A549 (cell line): Measurements from ENCODE around the gene PSMB7. TPM values are rescaled to one million over a fixed set of nuclear protein-coding genes. Genes with fewer than 3 reads are reported as not detected.
A peak's percentile ranks its signal among the peaks of the same experiment; 100 is the strongest.

ENCODE experiments used
- ATAC-seq, 2 experiments: fragments of 200-7000 bp in 1 of 2; fragments of >200 bp in 1 of 2; cut with Nextera tagmentation in 1 of 2; cut with Tn5 transposase in 1 of 2; 3 replicates each; pipeline versions ENCODE4 v1.8.0 to v1.9.1; 2018 to 2020; ENCODE audit warnings: mild to moderate bottlenecking in 1 of 2, moderate library complexity in 1 of 2
- CTCF ChIA-PET: fragments of 300-600 bp; sonication (Branson Sonifier 250); formaldehyde crosslinking; extraction: SDS; loops from one replicate; lab custom pipeline; 2021; ENCODE audit warnings: antibody characterized with exemption, inconsistent platforms; lab: Yijun Ruan, JAX
- POLR2A ChIA-PET: fragments of 350-600 bp; formaldehyde crosslinking; extraction: SDS; loops from one replicate; lab custom pipeline; 2021; ENCODE audit warnings: antibody characterized with exemption, inconsistent platforms; lab: Yijun Ruan, JAX
- DNase-seq, 2 experiments: peaks; one replicate each; pipeline versions ENCODE4 v3.0.0 to v3.0.0-alpha.2; 2011 to 2016; ENCODE audit warnings: low read depth in 1 of 2, low spot score in 1 of 2
- FAIRE-seq: peaks from 2 replicates; lab custom pipeline; 2011; peaks lifted over from hg19 to GRCh38; lab: Jason Lieb, UNC
- H3K27ac ChIP-seq, 2 experiments: fragments of >200 bp; sonication (Bioruptor Twin); formaldehyde crosslinking; 3 replicates each; pipeline ENCODE4 v1.5.1; 2016 to 2017
- H3K4me1 ChIP-seq: fragments of >200 bp; sonication (Bioruptor Twin); formaldehyde crosslinking; 3 replicates; pipeline ENCODE4 v1.6.1; 2016
- H3K4me2 ChIP-seq: fragments of >200 bp; sonication (Bioruptor Twin); formaldehyde crosslinking; 3 replicates; pipeline ENCODE4 v1.6.1; 2016
- H3K4me3 ChIP-seq: fragments of >200 bp; sonication (Bioruptor Twin); formaldehyde crosslinking; 3 replicates; pipeline ENCODE4 v1.5.1; 2016
- H3K9me3 ChIP-seq: fragments of >200 bp; sonication (Bioruptor Twin); formaldehyde crosslinking; 3 replicates; pipeline ENCODE4 v1.6.1; 2016
- CBX8 ChIP-seq: fragments of 200-600 bp; sonication (generic); IDR thresholded peaks from 2 replicates; pipeline ENCODE4 v1.6.1; 2016
- EHMT2 ChIP-seq: fragments of 200-600 bp; sonication (generic); IDR thresholded peaks from 2 replicates; pipeline ENCODE4 v1.6.1; 2016; ENCODE audit warnings: antibody characterized with exemption, low read depth, mild to moderate bottlenecking, moderate library complexity
- ESRRA ChIP-seq: fragments of 150-350 bp; IDR thresholded peaks from 2 replicates; pipeline ENCODE4 v1.6.1; 2014; ENCODE audit warnings: mild to moderate bottlenecking, low read length, borderline replicate concordance
- HOXA7 ChIP-seq: fragments of 250-450 bp; sonication (Bioruptor Pico); IDR thresholded peaks from 2 replicates; pipeline ENCODE4 v1.5.0; 2020; ENCODE audit warnings: mild to moderate bottlenecking, moderate library complexity
- KDM1A ChIP-seq: fragments of 200-600 bp; sonication (generic); IDR thresholded peaks from 2 replicates; pipeline ENCODE4 v1.6.1; 2016; ENCODE audit warnings: low read depth, mild to moderate bottlenecking
- MAFK ChIP-seq: fragments of 450-650 bp; IDR thresholded peaks from 2 replicates; pipeline ENCODE4 v1.6.1; 2014; ENCODE audit not compliant: partially characterized antibody
- MAZ ChIP-seq: fragments of 150-350 bp; IDR thresholded peaks from 2 replicates; pipeline ENCODE4 v1.6.1; 2014; ENCODE audit warnings: antibody characterized with exemption, low read depth, low read length, borderline replicate concordance
- NFE2L2 ChIP-seq: fragments of 150-350 bp; conservative IDR thresholded peaks from 2 replicates; pipeline ENCODE4 v1.6.1; 2014; ENCODE audit warnings: low read length
- TFCP2L1 ChIP-seq: fragments of 250-450 bp; sonication (Bioruptor Pico); IDR thresholded peaks from 2 replicates; pipeline ENCODE4 v1.5.0; 2021; ENCODE audit warnings: mild to moderate bottlenecking
- ZFP36 ChIP-seq: fragments of 450-650 bp; IDR thresholded peaks from 2 replicates; pipeline ENCODE4 v1.6.1; 2014; ENCODE audit warnings: borderline replicate concordance; ENCODE audit not compliant: partially characterized antibody
- ZNF302 ChIP-seq: fragments of 250-450 bp; sonication (Bioruptor Pico); IDR thresholded peaks from 2 replicates; pipeline ENCODE4 v1.9.0; 2021; ENCODE audit warnings: inconsistent platforms, mild to moderate bottlenecking, moderate library complexity
- ZSCAN20 ChIP-seq: fragments of 250-450 bp; sonication (Bioruptor Pico); IDR thresholded peaks from 2 replicates; pipeline ENCODE4 v1.8.0; 2022; ENCODE audit warnings: mild to moderate bottlenecking, moderate library complexity
- WGBS: methylation state at CpG from one replicate; pipeline ENCODE4 v1.1.6; 2017; ENCODE audit errors: missing lambda C conversion rate; 5-methylcytosine and 5-hydroxymethylcytosine counted together
- polyA plus RNA-seq, 4 experiments: library from polyadenylated mRNA; depleted of rRNA in 3 of 4; stranded (reverse); fragments of >200 nt; fragmentation: RNase III in 1 of 4; extraction: RNeasy Plus Mini Kit Qiagen cat#74134 plus additional on column Dnase treatment in 1 of 4; gene quantifications; 2 replicates in 3 of 4; 3 replicates in 1 of 4; pipeline ENCODE4 v1.2.3, GENCODE V29; 2011 to 2017
- TF ChIP-seq, protein P1 (sequence below): fragments of 250-450 bp; sonication (Bioruptor Pico); IDR thresholded peaks from 2 replicates; pipeline ENCODE4 v1.5.0; 2021; ENCODE audit warnings: mild to moderate bottlenecking, moderate library complexity, borderline replicate concordance
- TF ChIP-seq, protein P2 (sequence below): fragments of 250-450 bp; sonication (Bioruptor Pico); IDR thresholded peaks from 2 replicates; pipeline ENCODE4 v1.5.0; 2020; ENCODE audit warnings: low read depth, mild to moderate bottlenecking, moderate library complexity
- TF ChIP-seq, protein P3 (sequence below): fragments of 200-600 bp; sonication (generic); IDR thresholded peaks from 2 replicates; pipeline ENCODE4 v1.6.1; 2016; ENCODE audit warnings: antibody characterized with exemption, mild to moderate bottlenecking, moderate library complexity
- TF ChIP-seq, protein P4 (sequence below): IDR thresholded peaks from 2 replicates; pipeline ENCODE4 v1.6.1; 2012

PSMB7 gene
- polyA plus RNA-seq, 2 of the 4 experiments (the other 2 are of a cell fraction), result 332 to 418 TPM

DNA sequence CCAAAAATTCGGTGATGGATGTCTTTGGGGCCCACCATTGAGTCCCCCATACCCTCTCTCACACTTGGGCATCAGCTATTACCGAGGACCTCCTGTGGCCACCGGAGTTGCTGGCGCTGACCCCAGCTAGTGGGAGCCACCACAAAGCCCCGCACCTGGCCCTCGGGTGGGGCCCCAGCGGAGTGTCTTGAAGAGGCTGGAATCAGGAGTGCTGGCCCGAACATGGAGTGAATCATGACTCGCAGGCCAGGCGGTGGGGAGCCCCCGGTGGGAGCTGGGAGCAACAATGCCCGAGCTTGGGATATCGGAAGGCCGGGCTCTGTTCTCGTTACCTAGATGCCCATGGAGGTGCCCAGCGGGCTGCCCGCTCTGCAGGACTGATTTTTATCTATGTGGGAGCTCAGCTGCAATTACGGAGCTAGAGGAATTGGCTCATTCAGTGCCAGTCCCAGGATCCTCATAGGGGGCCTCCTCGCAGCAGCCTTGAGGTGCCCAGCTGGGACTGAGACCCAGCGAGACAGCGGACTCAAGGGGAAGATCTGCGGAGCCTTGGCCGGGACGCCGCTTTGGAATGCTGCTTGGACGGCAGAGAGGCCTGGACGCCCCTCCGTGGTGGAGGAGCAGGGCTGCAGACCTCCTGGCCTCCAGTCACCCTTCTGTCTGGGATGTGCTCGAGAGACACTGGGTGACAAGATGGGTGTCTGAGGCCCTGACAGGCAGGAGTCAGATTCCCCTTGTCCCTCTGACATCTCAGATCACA is 70.8 kb downstream of the PSMB7 start:
- DNase-seq, result no peak
- Histone ChIP-seq H3K4me2 (no peak overlapping the region), H3K9me3 (no peaks in the 10 kb centered on the region), H3K4me3 (no peak overlapping the region), H3K4me1 (peaks cover 12% of the 10 kb centered on the region), H3K27ac (no peak overlapping the region)
- TF ChIP-seq ZFP36 (no peak), NFE2L2 (no peak), MAZ (no peak), ZSCAN20 (CRISPR knock-in tag) (no peak), EHMT2 (no peak)
- TF ChIP-seq, protein P1, sequence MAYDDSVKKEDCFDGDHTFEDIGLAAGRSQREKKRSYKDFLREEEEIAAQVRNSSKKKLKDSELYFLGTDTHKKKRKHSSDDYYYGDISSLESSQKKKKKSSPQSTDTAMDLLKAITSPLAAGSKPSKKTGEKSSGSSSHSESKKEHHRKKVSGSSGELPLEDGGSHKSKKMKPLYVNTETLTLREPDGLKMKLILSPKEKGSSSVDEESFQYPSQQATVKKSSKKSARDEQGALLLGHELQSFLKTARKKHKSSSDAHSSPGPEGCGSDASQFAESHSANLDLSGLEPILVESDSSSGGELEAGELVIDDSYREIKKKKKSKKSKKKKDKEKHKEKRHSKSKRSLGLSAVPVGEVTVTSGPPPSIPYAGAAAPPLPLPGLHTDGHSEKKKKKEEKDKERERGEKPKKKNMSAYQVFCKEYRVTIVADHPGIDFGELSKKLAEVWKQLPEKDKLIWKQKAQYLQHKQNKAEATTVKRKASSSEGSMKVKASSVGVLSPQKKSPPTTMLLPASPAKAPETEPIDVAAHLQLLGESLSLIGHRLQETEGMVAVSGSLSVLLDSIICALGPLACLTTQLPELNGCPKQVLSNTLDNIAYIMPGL (CRISPR knock-in tag), result no peak
- 90% methylated on average over 22 of the region's 29 CpGs for WGBS
- ATAC-seq, result no peak
- ChIA-PET CTCF (interaction anchor here (1.1 to 8.2 kb wide), 2 partner anchors 19 to 218 kb away, joined by 6 to 40 read pairs; no protein-coding TSS in a partner anchor), POLR2A (no interaction called here)
- FAIRE-seq, result no peak

DNA sequence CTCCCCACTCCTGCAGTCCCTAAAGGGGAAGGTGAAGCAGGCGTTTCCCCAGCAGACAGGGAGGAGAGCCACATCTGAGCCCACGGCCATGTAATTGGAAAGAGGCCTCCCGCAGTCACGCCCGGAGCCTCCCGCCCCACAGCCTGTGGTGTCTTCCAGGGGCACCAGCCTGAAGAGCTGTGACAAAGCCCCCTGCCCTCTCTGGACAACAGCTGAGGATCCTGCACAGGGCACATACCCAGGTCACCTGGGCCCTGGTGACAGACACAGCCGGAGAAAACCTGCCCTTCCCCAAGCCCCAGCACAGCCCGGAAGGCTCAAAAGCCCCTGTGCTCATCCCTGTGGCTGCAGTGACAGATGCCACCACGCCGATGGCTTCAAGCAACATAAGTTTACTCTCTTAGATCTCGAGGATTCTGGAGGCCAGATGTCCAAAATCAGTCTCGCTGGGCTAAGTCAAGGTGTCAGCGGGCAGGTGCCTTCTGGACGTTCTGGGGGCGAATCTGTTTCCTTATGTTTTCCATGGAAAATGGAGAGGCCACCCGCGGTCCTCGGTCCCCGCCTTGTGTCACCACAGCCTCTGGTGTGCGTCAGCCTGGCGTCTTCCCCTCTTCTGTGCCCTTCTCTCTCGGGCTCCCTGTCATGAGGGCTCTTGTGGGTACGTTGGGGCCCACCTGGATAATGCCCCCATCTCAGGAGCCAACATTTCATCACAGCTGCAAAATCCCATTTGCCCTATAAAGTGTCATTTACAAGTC is 71.5 kb downstream of the PSMB7 start:
- TF ChIP-seq ESRRA (no peak), KDM1A (no peak), TFCP2L1 (CRISPR knock-in tag) (no peak), MAFK (no peak), NFE2L2 (no peak), ZNF302 (no peak), CBX8 (no peak), EHMT2 (no peak), HOXA7 (CRISPR knock-in tag) (no peak)
- TF ChIP-seq, protein P2, sequence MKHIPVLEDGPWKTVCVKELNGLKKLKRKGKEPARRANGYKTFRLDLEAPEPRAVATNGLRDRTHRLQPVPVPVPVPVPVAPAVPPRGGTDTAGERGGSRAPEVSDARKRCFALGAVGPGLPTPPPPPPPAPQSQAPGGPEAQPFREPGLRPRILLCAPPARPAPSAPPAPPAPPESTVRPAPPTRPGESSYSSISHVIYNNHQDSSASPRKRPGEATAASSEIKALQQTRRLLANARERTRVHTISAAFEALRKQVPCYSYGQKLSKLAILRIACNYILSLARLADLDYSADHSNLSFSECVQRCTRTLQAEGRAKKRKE, result no peak
- TF ChIP-seq, protein P3, sequence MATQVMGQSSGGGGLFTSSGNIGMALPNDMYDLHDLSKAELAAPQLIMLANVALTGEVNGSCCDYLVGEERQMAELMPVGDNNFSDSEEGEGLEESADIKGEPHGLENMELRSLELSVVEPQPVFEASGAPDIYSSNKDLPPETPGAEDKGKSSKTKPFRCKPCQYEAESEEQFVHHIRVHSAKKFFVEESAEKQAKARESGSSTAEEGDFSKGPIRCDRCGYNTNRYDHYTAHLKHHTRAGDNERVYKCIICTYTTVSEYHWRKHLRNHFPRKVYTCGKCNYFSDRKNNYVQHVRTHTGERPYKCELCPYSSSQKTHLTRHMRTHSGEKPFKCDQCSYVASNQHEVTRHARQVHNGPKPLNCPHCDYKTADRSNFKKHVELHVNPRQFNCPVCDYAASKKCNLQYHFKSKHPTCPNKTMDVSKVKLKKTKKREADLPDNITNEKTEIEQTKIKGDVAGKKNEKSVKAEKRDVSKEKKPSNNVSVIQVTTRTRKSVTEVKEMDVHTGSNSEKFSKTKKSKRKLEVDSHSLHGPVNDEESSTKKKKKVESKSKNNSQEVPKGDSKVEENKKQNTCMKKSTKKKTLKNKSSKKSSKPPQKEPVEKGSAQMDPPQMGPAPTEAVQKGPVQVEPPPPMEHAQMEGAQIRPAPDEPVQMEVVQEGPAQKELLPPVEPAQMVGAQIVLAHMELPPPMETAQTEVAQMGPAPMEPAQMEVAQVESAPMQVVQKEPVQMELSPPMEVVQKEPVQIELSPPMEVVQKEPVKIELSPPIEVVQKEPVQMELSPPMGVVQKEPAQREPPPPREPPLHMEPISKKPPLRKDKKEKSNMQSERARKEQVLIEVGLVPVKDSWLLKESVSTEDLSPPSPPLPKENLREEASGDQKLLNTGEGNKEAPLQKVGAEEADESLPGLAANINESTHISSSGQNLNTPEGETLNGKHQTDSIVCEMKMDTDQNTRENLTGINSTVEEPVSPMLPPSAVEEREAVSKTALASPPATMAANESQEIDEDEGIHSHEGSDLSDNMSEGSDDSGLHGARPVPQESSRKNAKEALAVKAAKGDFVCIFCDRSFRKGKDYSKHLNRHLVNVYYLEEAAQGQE, result no peak
- TF ChIP-seq, protein P4, sequence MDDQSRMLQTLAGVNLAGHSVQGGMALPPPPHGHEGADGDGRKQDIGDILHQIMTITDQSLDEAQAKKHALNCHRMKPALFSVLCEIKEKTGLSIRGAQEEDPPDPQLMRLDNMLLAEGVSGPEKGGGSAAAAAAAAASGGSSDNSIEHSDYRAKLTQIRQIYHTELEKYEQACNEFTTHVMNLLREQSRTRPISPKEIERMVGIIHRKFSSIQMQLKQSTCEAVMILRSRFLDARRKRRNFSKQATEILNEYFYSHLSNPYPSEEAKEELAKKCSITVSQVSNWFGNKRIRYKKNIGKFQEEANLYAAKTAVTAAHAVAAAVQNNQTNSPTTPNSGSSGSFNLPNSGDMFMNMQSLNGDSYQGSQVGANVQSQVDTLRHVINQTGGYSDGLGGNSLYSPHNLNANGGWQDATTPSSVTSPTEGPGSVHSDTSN, result no peak
- no peak for FAIRE-seq
- H3K4me3 ChIP-seq, result no peak overlapping the region
- POLR2A ChIA-PET, result no interaction called here
- peaks cover 12% of the 10 kb centered on the region for H3K4me1 ChIP-seq
- DNase-seq, result no peak
- WGBS, result 93% methylated on average over 16 of the region's 23 CpGs
- peak overlapping the region in 1 of 2 experiments; percentile 77; a peak in 3 of 6 replicates for H3K27ac ChIP-seq
- H3K4me2 ChIP-seq, result no peak overlapping the region
- no peaks in the 10 kb centered on the region for H3K9me3 ChIP-seq
- ATAC-seq, result no peak; a peak in 1 of 6 replicates
- CTCF ChIA-PET, result interaction anchor here (1.3 to 8.2 kb wide), 3 partner anchors 21 to 228 kb away, joined by 3 to 40 read pairs (median 5); no protein-coding TSS in a partner anchor
